ENCODE results near the gene SRSF10. TPM values are rescaled to one million over a fixed set of nuclear protein-coding genes. Genes with fewer than 3 reads are reported as not detected.

The SRSF10 gene
- total and polyA plus RNA-seq, 2 of the 8 experiments (the other 6 are each of a cell fraction or from before 2014, with no cell fraction given), result 155 to 194 TPM

DNA sequence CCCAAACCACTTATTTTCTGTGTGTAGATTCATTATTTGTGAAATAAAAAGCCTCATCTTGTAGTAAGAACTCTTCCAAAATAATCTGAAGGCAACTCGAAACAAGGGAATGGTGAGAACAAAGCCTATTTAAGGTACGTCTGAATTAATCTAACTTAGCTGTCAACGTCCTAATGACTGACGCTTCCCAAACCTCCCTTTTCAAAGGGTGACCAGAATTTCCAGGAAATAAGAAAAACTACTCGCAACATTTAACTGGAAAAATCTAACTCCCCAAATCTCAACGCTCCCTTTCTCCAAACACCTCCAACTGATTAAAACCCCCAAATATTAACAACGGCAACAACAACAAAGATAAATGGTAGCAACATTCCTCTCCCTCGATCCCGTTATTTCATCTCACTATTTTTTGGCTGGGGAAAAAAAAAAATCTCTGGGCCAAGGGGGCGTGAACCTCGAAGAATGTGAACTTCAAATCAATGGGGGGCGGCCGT is 693 bp downstream of the SRSF10 start:
- Histone ChIP-seq H2AK5ac (ENCODE audit: low read depth, low read length) (no peak overlapping the region), H3K36me3 (ENCODE audit: control insufficient read depth in 2 of 4, insufficient read depth in 4 of 4, low read length in 3 of 4) (peaks cover 3 to 45% (median 18%) of the 10 kb centered on the region in 4 experiments; a peak in 7 of 8 replicates), H2BK20ac (ENCODE audit: low read length) (no peak overlapping the region), H2BK12ac (ENCODE audit: low read depth, low read length) (no peak overlapping the region), H3K4me1 (replicated peaks in 1 of 4; ENCODE audit: control insufficient read depth in 3 of 4, insufficient read depth in 4 of 4, low read length in 3 of 4) (peaks cover 4 to 10% (median 6%) of the 10 kb centered on the region in 4 experiments), H3K23me2 (ENCODE audit: low read depth, low read length) (peaks cover 4% of the 10 kb centered on the region), H3K4ac (replicated peaks; ENCODE audit: insufficient read length, low read depth, low read length) (no peak overlapping the region), H2BK120ac (replicated peaks; ENCODE audit: low read depth, low read length) (peak overlapping the region; percentile 60), H3K27me3 (replicated peaks in 1 of 4; ENCODE audit: control insufficient read depth in 3 of 4, extremely low read depth in 1 of 4, insufficient read depth in 3 of 4, low read length in 3 of 4) (no peaks in the 10 kb centered on the region), H3K18ac (ENCODE audit: extremely low read depth, low read length) (no peak overlapping the region), H3K4me2 (ENCODE audit: insufficient read depth in 1 of 2, low read depth in 2 of 2, low read length in 2 of 2) (peak overlapping the region; percentile 72), H3K4me3 (ENCODE audit: extremely low read depth in 1 of 4, insufficient read depth in 2 of 4, low read depth in 3 of 4, low read length in 4 of 4) (peak overlapping the region; percentile 68 to 95 (median 90)), H4K5ac (ENCODE audit: insufficient read length, low read depth, low read length) (no peak overlapping the region), H4K20me1 (replicated peaks in 1 of 2; ENCODE audit: control insufficient read depth in 1 of 2, insufficient read depth in 2 of 2, low read length in 2 of 2) (peaks cover 21 to 22% of the 10 kb centered on the region in 2 experiments), H3K9me3 (ENCODE audit: insufficient read depth in 2 of 2, low read depth in 1 of 2, low read length in 1 of 2) (no peaks in the 10 kb centered on the region), H3K56ac (replicated peaks; ENCODE audit: insufficient read length, low read depth, low read length) (peak overlapping the region; percentile 77), H3K9ac (replicated peaks in 1 of 4; ENCODE audit: extremely low read depth in 1 of 4, low read depth in 3 of 4, low read length in 3 of 4) (peak overlapping the region; percentile 99 to 100 (median 100)), H4K8ac (ENCODE audit: extremely low read depth, insufficient read depth, low read length) (peak overlapping the region; percentile 100; the same call in 1 of the 2 replicates), H3K79me2 (ENCODE audit: control insufficient read depth in 1 of 2, insufficient read depth in 2 of 2, low read length in 2 of 2) (peaks cover 52 to 57% of the 10 kb centered on the region in 2 experiments), H4K91ac (replicated peaks; ENCODE audit: insufficient read length, low read length) (no peak overlapping the region), H2AFZ (ENCODE audit: low read length) (no peak overlapping the region), H2BK15ac (ENCODE audit: low read length) (no peak overlapping the region), H3K79me1 (ENCODE audit: low read depth, low read length) (no peaks in the 10 kb centered on the region), H3K23ac (ENCODE audit: insufficient read length) (no peak overlapping the region), H3K14ac (ENCODE audit: insufficient read length) (no peak overlapping the region), H2BK5ac (ENCODE audit: low read depth, low read length) (peak overlapping the region; percentile 99), H3K27ac (ENCODE audit: low read depth, low read length) (peak overlapping the region; percentile 99)
- TF ChIP-seq, protein P1, sequence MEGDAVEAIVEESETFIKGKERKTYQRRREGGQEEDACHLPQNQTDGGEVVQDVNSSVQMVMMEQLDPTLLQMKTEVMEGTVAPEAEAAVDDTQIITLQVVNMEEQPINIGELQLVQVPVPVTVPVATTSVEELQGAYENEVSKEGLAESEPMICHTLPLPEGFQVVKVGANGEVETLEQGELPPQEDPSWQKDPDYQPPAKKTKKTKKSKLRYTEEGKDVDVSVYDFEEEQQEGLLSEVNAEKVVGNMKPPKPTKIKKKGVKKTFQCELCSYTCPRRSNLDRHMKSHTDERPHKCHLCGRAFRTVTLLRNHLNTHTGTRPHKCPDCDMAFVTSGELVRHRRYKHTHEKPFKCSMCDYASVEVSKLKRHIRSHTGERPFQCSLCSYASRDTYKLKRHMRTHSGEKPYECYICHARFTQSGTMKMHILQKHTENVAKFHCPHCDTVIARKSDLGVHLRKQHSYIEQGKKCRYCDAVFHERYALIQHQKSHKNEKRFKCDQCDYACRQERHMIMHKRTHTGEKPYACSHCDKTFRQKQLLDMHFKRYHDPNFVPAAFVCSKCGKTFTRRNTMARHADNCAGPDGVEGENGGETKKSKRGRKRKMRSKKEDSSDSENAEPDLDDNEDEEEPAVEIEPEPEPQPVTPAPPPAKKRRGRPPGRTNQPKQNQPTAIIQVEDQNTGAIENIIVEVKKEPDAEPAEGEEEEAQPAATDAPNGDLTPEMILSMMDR (IDR thresholded peaks at IDR 0.05; ENCODE audit: control extremely low read depth in 1 of 3, insufficient read depth in 1 of 3, low read depth in 1 of 3, low read length in 3 of 3), result no peak
- TF ChIP-seq SIN3A (conservative IDR thresholded peaks at IDR 0.05 in 1 of 2, IDR thresholded peaks at IDR 0.05 in 1 of 2; ENCODE audit: low read depth in 1 of 2, low read length in 2 of 2), result 0 out of 4 replicates have a peak, but pooled peaks of 1 of the 2 experiments have one; percentile 60
- no peak for TF ChIP-seq POU5F1 (IDR thresholded peaks at IDR 0.05; ENCODE audit: low read depth, low read length)
- TF ChIP-seq SAP30 (IDR thresholded peaks at IDR 0.05; ENCODE audit: insufficient read depth, insufficient replicate concordance, low read length), result peak; percentile 73
- TF ChIP-seq TEAD4 (IDR thresholded peaks at IDR 0.05; ENCODE audit: low read depth, low read length), result 0 out of 2 replicates have a peak, but pooled peaks have one; percentile 10
- TF ChIP-seq RXRA (IDR thresholded peaks at IDR 0.05; ENCODE audit: insufficient read depth, low read depth, low read length), result 0 out of 2 replicates have a peak, but pooled peaks have one; percentile 67
- WGBS, 2 experiments (ENCODE audit: extremely low coverage in 1 of 2, insufficient coverage in 1 of 2, insufficient read length in 1 of 2, insufficient replicate concordance in 2 of 2, low coverage in 1 of 2, low lambda C conversion rate in 2 of 2, missing lambda C conversion rate in 1 of 2), result 1% methylated on average over 11 of the region's 13 CpGs; no CpG with 5 or more reads in 1 of the 2 experiments
- no peak for DNase-seq (ENCODE audit: low read depth in 1 of 2, low spot score in 2 of 2)
- no peak for FAIRE-seq
- ChIA-PET POLR2A (ENCODE audit: partially characterized antibody) (interaction anchor here (0.7 to 12.7 kb wide), 23 partner anchors 9 to 208 kb away, joined by 3 to 267 read pairs (median 4); partner anchors contain the start of genes IFNLR1 and PNRC2), CTCF (ENCODE audit: partially characterized antibody) (interaction anchor here (1.5 kb wide), 1 partner anchor 175 kb away, joined by 4 read pairs; no protein-coding TSS in a partner anchor)

Measured in H1 (cell line).